GM18505 (cell line): ENCODE data around the gene ATP6V0C.
A peak's percentile ranks its signal among the peaks of the same experiment; 100 is the strongest.

ENCODE experiments used
- ATAC-seq: cut with Tn5 transposase; IDR thresholded peaks from one replicate; pipeline ENCODE4 v1.9.1; 2021; ENCODE audit not compliant: unreplicated experiment
- POLR2A ChIP-seq: IDR thresholded peaks from 4 replicates; pipeline ENCODE4 v1.6.1; 2011; ENCODE audit warnings: borderline replicate concordance; ENCODE audit not compliant: insufficient read depth, insufficient read length; ENCODE audit errors: extremely low read depth

ATP6V0C gene

GRCh38 chr16:2482249-2482648 lies 31.5 kb upstream of the ATP6V0C start:
- no peak for ATAC-seq
- no peak for TF ChIP-seq POLR2A

GRCh38 chr16:2482708-2483534 lies 30.8 kb upstream of the ATP6V0C start:
- no peak for TF ChIP-seq POLR2A
- ATAC-seq, result no peak

DNA sequence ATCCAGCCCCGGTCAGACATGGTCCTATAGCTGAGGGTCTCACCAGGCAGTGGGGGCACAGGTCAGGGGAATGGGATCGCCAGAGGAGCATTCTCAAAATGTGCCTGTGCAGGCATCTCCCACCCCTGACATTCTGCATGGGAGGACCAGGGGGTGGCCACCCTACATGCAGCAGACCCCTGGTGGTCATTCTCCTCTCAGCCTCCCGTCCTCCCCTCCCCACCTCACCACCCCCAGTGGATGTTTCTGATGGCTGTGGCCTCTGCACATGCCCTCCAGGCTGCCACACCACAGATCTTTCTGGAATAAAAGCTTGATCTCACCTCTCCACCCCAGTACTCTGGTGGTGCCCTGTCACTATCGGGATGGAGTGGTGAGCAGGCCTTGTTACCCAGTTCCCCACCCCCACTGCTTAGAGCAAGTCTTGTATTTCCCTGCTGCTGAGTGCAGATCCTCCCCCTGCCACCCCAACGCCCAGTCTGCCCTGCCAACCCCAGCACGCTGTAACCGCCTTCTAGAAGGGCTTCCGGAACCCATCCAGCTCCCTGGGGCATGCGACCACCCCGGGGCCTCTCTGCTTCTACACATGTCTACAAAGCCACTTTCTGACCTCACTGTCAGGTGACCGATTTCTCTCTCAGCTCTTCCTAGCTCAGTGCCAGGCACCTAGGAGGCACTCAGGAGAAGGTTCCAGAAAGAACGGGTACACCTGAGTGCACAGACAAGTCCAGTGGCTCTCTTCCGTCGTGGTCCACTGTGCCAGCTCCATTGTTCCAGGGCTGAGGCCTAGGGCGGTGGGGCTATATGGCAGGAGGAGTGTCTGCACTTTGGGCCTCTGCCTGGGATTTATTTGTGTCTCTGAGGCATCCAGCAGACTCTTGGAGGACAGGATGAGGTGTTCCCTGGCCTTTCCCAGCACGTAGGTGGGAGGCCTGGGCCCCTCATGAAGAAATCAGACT lies 29.5 kb upstream of the ATP6V0C start:
- ATAC-seq, result no peak
- no peak for TF ChIP-seq POLR2A

GRCh38 chr16:2484898-2485508 lies 28.7 kb upstream of the ATP6V0C start:
- ATAC-seq, result no peak
- TF ChIP-seq POLR2A, result no peak

- ATAC-seq, result no peak
- no peak for TF ChIP-seq POLR2A
These were observed 27.8 kb upstream of the ATP6V0C start for GRCh38 chr16:2485811-2486507.

DNA sequence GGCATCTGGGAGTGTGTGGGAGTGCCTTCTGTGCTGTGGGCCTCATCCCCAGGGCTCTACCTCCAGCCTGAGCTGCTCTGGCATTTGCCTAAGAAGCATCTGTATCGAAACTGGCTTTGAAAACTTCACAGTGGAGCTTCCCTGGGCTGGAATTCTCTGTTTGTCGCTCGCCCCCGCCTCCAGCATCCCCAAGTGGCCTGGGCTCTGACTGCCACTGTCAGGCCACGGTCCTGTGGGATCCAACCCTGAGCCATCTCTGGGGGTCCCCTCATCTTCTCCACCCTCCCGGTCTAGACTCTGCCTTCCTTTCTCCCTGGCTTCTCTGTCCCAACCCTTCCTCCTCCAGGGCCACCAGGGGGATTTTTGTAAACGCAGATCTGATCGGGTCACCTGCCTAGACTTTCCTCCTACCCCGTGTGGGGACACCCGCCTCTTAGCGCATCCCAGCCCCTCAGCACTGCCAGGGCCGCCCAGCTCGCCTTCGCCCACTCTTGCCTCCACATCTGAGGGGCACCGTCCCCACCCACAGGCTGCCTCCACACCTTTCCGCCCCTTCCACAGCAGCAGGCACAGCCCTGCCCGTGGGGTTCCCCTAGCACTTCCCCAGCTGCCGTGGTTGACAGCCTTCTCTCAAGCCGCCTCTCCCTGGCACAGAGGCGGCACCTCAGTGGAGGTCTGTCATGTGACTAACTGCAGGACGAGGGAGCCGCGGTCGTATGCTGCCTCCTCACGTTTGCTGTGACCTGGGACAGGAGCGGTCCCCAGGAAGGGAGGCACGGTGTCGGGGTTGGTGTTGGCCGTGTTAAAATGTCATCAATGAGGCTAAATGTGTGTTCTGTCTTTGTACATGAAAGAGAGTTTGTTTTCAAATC lies 26.9 kb upstream of the ATP6V0C start:
- no peak for TF ChIP-seq POLR2A
- peak; percentile 62 for ATAC-seq

DNA sequence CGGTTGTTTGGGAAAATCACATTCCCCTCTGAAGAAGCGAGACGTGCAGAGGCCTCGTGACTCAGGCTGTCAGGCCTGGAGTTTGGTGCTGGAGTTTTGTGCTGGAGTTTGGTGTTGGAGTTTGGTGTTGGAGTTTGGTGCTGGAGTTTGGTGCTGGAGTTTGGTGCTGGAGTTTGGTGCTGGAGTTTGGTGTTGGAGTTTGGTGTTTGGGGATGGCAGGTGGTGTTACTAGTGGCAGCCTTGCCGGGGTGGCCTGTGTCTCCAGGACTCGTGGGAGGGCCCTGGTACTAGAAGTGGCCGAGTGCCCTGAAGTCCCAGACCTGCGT lies 26.3 kb upstream of the ATP6V0C start:
- ATAC-seq, result no peak
- no peak for TF ChIP-seq POLR2A

GRCh38 chr16:2487903-2488531 lies 25.7 kb upstream of the ATP6V0C start:
- ATAC-seq, result no peak
- TF ChIP-seq POLR2A, result no peak

DNA sequence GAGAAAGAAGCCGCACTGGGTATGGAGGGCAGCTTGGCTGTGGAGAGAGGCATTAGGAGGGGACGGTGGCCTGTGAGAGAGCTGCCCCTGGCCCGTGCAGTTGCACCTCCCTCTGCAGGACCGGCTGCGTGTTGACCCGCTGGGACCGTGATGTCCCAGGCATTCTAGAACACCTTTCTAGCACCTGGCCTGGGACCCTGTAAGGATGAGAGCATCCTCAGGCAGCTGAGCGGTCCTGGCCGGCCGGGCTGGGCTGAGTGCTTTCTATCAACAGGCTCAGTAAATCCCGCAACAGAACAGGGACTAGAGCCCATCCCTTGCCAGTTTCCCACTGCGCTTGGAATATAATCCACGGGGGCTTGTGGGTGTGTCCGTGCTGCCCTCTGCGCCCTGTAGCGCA lies 24.2 kb upstream of the ATP6V0C start:
- no peak for ATAC-seq
- no peak for TF ChIP-seq POLR2A

GRCh38 chr16:2490190-2491105 lies 23.3 kb upstream of the ATP6V0C start:
- no peak for ATAC-seq
- no peak for TF ChIP-seq POLR2A

DNA sequence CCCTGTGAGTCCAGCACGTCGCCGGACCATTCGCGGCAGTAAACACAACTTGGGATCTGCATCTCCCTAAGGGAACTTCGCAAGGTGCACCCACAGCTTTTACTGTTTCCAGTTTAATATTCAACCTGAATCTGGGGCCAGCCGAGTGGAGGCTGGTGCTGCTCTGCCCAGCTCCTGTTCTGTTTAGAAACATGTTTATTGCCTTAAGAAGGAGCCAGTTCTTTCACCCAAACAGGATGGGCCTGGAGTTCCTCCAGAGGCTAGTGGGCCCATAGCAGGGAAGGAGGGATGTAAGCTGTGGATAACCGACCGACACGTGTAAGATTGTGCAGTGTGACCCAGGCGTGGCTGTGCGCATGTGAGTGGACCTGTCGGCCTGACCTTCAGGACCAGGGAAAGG lies 21.5 kb upstream of the ATP6V0C start:
- ATAC-seq, result no peak
- TF ChIP-seq POLR2A, result no peak

DNA sequence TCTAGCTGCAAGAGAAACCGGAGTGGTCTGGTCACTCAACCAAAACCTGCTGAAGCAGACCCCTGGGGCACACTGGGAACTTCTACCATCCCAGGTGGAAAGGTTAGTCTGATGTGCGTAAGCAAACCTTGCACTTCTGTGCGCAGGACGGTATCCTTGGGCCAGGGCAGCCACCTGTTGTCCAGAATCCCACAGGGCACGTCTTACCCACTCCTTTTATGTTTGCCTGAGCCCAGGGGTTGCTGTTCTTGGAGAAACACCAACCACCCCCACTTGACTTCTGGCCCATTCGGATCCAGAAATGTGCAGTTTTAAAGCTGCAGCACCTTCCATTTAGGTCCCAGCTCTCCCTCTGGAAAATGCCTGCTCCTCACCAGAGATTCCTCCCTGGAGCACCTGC lies 20.1 kb upstream of the ATP6V0C start:
- no peak for ATAC-seq
- no peak for TF ChIP-seq POLR2A
